GM19395 (cell line): ENCODE data around the gene CTRL.
"Not testable (repeated sequence)": the region's sequence is repeated elsewhere in the genome, so short reads cannot be mapped to it uniquely, and the experiment has no call there.

Experiments
- ATAC-seq: cut with Tn5 transposase; IDR thresholded peaks from one replicate; pipeline ENCODE4 v1.9.1; 2021; ENCODE audit warnings: mild to moderate bottlenecking, moderate library complexity; ENCODE audit not compliant: unreplicated experiment

Gene CTRL

DNA sequence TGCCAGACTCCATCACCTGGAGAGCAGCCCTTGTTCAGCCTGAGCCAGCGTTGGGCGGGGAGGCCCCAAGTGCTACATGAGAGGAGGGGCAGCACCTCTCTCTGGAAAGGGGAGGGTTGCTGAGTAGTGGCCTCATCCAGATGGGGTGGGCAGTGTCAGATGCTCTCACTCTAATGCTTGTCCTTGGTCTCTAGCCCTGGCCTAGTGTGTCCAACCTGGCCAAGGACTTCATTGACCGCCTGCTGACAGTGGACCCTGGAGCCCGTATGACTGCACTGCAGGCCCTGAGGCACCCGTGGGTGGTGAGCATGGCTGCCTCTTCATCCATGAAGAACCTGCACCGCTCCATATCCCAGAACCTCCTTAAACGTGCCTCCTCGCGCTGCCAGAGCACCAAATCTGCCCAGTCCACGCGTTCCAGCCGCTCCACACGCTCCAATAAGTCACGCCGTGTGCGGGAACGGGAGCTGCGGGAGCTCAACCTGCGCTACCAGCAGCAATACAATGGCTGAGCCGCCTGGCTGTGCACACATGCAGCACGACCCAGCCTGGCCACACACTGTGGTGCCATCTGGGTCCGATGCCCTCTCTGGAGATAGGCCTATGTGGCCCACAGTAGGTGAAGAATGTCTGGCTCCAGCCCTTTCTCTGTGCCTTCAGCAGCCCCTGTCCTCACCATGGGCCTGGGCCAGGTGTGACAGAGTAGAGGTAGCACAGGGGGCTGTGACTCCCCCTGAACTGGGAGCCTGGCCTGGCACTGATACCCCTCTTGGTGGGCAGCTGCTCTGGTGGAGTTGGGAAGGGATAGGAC lies 4.3 kb downstream of the CTRL start:
- ATAC-seq, result no peak

GRCh38 chr16:67926181-67926750 lies 5.4 kb downstream of the CTRL start:
- ATAC-seq, result no peak

DNA sequence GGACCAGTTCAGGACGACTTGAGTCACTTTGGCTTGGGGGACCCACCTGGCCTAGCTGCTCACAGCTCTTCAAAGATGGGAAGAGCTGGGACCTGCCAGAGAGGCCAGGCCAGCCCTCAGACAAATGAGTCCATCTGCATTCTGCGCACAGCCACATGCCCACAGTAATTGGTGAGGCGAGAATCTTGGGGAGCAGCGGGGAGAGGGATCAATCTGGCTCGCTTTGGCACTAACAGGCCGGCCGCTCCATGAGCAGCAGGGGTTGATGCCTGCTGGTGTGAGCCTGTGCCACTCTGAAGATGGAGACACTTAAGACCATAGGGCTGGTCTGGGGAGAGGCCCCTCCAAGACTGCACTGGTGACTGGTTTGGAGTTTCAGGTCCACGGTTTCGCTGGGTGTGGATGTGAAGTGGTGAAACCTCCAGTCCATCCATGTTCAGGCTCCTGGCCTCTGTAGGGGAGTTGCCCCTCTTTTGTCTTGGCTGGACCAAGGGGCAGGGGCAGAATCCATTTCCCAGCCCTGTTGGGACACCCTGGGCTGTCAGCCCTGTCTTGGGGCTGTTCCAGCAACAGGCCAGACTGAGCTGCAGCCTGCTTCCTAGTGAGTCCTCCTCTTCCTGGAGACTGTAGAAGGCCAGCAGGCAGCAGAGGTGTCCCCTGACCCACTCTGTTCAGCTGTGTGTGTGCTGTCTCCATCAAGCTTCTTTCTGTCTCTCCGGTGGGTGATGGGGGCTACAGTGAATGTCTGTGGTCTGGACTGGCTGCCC lies 7.3 kb downstream of the CTRL start:
- ATAC-seq, result no peak

DNA sequence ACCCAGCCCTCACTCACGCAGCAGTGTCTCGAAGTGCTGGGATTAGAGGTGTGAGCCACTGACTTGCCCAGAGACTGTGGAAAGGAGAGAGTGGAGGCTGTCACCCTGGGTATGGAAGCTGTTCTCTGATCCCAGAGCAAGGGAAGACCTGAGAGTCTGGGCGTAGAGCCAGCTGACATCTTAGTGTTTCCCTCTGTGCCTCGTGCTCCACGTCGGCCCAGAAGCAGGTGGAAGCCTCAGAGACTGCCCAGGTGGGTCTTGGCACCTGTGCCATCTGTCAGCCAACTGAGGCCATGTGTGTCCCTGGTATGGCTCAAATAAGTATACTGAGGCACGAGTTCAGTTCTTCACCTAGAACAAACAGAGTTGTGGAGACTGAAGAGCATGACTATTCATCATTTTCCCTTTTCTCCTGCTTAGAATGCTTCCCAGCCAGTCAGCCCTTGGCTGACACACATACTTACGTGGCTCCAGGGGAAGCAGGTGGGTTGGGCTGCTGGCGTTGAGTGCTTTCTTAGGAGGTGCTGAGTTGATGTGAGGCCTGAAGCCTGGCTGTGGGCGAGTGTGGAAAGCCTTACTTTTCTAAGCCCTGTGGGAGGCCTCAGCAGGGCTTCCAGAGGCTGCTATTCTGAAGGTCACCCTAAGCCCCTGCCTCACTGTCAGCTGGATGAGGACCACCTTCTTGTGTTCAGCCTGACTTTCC lies 8.1 kb downstream of the CTRL start:
- no peak for ATAC-seq

DNA sequence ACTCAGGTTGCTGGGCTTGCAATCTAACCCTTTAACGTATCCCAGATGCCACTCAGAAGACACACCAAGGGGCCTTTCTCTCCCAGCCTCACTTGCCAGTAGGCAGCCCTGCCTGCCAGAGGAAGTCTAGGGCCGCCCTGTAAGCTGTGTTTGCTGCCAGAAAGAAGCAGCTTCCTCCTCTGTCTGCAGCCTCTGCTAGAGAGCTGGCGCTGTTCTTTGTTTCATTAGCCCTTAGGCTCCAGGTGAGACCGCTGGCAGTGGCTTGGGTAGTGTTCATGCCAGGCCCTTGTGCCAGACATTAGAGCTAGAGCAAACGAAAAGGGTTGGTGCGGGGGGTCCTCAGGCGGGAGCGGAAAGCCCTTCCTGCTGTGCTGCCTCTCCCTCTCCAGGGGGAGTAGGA lies 8.9 kb downstream of the CTRL start:
- no peak for ATAC-seq

GRCh38 chr16:67922221-67922620 lies 9.4 kb downstream of the CTRL start:
- ATAC-seq, result no peak

DNA sequence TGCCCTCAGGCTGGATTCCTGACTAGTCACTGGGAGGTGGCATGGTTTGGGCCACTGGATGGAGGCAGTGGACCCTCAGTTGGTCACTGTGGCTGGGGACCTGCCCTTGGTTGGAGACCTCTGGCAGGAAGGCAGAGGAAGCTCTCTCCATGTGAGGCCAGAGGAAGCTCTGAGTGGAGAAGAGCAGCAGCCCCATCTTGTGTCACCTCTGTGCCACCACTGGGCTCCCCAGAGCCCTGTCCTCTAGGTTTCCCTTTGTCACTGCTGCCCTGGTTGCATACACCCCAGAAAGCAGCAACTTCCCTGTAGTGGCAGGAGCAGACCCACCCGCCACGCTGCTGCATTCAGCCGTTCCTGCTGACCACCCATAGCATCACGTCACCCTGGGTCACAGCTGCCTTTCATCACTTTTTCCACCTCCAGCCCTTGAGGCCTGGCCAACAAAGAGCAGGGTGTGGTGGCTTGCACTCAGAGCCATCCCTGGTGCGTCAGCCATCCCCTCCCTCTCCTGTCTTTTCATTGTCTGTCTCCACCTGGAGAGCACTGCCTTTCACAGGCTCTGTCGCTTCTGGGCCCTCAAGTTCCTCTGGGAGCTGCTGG lies 11.9 kb downstream of the CTRL start:
- no peak for ATAC-seq

GRCh38 chr16:67917852-67918236 lies 13.8 kb downstream of the CTRL start:
- ATAC-seq, result no peak

- ATAC-seq, result no peak
These were observed 14.4 kb downstream of the CTRL start for GRCh38 chr16:67917140-67917851.

DNA sequence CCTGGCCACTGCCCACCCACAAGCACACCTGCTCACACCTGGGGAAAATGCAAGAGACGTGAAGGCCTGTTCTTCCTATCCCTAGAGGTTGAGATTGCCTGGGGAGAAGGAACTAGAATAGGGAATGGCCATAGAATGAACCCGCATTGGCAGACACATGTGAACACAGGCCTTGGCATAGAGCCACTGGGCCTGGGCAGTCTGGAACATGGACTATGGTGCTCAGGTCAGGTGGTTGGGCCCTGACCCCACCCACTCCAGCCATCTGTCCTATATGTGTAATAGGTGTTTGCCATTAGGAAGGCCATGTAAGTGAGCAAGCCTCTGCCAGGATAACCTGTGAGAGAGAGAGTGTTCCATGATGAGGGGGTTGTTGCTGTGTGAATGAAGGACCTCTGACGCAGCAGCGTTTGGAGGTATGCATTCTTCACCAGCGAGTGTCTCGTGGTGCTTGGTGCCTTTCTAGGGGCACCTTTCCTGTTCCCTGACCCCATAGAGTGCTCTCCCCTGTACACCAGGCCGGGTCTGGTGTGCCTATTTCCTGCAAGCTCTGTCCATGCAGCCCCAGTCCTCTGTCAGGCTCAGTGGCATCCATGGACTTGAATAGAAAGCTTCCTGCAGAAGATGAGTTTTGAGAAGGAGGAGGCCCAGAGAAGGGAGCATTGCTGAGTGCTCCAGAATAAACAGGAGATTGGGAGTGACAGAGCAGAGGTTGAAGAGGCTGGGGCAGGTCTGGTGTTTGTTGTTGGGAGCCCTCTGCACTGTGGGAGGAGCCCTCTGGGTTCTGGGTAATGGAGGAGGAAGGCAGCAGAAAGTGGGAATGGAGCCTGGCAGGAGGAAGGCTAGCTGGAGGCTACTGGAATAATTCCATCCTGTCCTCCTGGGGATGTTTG lies 15.6 kb downstream of the CTRL start:
- ATAC-seq, result no peak

GRCh38 chr16:67915496-67915769 lies 16.2 kb downstream of the CTRL start:
- not testable (repeated sequence) for ATAC-seq

DNA sequence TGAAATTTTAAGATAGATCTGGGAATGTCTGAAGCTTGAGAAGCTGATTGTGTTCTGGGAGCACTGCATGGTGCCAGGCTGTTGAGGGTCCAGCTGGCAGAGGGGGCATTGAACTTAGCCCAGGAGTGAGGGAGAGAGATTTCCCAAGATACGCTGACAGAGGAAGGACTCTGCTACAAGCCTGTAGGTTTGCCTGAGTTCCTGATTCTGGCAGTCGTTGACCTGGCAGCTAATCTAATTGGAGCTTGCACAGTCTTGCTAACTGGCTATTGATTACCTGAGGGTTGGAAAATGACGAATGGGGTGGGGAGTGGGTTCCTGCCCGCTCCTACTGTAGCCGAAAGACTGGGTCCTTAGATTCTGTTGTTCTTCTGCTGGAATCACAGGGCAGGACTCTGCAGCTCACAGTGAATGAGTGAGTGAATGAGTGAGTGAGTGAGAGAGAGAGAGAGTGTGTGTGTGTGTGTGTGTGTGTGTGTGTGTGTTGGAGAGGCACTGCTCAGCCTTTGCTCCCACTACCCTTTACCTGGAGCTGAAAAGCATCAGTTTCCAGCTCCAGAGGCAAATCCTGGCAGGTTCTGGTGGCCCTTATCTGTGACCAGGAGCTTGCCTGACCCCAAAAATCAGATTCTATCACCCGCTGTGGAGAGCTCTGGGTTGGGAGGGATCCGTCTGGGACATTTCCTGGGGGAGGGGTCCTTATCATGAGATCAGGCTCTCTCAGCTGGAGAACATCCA lies 16.7 kb downstream of the CTRL start:
- ATAC-seq, result no peak

- ATAC-seq, result no peak
These were observed 21.5 kb downstream of the CTRL start for GRCh38 chr16:67910158-67910557.

- no peak for ATAC-seq
These were observed 22.5 kb downstream of the CTRL start for GRCh38 chr16:67909056-67909742.

DNA sequence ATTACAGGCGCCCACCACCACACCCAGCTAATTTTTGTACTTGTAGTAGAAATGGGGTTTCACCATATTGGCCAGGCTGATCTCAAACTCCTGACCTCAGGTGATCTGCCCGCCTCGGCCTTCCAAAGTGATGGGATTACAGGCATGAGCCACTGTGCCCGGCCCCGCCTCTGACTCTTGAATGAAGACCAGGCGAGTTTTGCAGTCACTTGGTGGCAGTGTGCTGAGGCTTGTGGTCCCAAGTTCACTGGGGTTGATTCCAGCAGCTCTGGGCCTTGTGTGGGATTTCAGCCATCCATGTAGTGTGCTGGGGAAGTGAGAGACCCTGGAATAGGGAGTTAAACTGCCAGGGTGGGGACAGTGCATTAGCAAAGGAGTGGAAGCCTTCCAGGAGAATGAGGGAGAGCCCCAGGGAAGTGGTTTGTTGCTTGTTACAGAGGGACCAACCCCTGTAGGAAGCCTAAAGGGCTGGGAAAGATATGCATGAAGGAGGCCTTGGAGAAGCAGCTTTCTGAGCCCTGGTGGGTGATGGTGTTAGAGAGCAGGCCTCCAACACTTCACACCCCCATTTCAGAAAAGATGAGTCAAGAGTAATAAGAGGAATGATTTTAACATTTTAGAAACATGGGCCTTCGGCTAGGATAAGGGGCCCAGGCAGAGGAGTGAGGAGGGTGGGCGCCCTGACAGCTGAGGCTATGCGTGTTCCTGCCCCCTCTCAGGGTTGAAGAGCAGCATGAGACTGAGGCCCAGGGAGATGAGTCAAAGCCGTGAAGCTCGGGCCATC lies 24.1 kb downstream of the CTRL start:
- ATAC-seq, result no peak

DNA sequence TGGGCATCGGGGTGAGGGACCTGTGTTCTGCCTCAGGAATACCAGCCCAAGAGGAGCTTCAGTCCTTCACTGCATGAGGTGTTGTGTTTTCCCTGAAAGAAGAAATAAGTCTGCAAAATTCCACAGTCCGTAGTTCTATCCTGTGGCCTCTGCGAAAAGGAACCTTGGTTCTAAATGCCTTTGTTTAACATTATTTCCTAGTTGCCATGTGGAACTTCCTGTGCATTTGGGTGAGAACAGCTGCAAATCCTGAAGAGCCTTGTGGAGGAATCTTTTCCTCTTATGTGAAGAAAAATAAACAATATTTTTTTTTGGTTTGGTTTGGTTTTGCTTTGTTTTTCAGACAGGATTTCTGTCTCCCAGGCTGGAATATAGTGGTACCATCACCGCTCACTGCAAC lies 28.8 kb downstream of the CTRL start:
- no peak for ATAC-seq

DNA sequence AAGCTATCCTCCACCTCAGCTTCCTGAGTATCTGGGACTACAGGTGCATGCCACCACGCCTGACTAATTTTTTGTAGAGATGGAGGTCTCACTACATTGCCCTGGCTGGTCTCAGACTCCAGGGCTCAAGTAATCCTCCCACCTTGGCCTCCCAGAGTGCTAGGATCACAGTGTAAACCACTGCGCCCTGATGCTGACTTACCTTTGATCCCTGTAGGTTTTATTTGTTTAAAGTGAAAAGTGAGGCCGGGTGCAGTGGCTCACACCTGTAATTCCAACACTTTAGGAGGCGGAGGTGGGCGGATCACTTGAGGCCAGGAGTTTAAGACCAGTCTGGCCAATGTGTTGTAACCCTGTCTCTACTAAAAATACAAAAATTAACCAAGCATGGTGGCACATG lies 29.9 kb downstream of the CTRL start:
- ATAC-seq, result no peak

DNA sequence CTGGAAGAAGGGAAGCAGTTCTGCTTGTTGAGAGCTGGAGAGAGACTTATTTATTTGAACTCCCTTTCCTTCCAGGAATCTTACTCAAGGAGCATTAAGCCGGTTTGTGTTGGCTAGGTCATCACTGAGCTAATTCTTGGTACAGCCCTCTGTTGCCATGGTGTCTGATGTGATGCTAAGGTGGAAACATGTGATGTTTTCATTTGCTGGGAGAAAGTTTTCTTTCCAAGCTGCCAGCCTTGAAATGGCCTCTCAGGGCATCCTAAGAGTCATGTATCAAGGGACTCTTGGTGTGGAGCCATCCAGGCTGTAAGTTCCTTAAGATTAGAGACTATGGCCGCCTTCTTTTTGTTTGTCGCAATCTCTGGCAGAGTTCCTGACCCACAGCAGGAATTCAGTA lies 34.4 kb downstream of the CTRL start:
- no peak for ATAC-seq
